Measurements from ENCODE around the gene SFT2D3. TPM values are rescaled to one million over a fixed set of nuclear protein-coding genes. Genes with fewer than 3 reads are reported as not detected.

The SFT2D3 gene
- total RNA-seq, 4 donors from 2014 or later: 3.3 to 10.5 (median 5.9) TPM

DNA sequence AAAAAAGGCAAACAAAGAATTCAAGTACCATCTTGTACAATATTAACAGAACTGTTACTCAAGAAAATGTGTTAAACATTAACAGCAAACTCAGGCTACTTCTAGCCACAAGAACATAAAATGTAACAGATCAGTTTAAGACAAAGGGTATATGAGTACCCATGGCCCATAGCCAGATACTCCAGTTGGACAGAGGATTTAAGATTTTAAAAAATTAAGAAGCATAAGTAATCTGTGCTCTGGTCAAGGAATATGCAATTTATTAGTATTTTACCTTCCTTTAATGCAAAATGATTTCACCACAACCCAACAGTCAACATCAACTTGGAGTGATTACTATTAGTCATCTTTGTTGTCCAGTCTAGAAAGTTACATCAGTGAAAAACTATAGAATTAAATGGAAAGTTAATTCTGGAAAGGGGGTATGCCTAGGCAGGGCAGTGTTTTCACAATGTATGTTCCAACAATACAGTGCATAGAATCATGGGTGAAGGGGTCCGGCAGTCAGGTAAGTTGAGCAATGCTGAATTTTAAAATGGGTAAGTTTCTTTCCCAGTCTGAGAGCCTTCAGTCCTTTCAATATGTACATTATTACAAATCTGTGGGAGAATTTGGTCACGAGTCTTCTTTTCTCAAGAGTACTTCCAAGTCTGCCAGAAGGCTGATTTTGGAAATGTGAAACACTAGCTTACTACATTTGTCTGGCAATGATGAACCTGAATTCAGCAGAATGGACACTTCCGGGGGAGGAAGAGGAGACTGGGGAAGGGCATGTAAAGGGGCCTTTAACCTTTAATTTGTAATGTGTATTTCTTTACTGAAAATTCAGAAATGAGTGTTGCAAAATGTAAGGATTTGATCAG lies 34.5 kb downstream of the SFT2D3 start:
- no peaks in the 10 kb centered on the region for H3K27me3 ChIP-seq
- peaks cover 0 to 5% (median 0%) of the 10 kb centered on the region in 3 donors for H3K4me1 ChIP-seq
- H3K9me3 ChIP-seq: no peaks in the 10 kb centered on the region
- no peak for TF ChIP-seq POLR2A (IDR thresholded peaks at IDR 0.05)
- TF ChIP-seq, protein P1, sequence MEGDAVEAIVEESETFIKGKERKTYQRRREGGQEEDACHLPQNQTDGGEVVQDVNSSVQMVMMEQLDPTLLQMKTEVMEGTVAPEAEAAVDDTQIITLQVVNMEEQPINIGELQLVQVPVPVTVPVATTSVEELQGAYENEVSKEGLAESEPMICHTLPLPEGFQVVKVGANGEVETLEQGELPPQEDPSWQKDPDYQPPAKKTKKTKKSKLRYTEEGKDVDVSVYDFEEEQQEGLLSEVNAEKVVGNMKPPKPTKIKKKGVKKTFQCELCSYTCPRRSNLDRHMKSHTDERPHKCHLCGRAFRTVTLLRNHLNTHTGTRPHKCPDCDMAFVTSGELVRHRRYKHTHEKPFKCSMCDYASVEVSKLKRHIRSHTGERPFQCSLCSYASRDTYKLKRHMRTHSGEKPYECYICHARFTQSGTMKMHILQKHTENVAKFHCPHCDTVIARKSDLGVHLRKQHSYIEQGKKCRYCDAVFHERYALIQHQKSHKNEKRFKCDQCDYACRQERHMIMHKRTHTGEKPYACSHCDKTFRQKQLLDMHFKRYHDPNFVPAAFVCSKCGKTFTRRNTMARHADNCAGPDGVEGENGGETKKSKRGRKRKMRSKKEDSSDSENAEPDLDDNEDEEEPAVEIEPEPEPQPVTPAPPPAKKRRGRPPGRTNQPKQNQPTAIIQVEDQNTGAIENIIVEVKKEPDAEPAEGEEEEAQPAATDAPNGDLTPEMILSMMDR (IDR thresholded peaks at IDR 0.05): no peak
- no peak overlapping the region for H3K4me3 ChIP-seq
- no peak overlapping the region for H3K27ac ChIP-seq
- peaks cover 0 to 23% (median 0%) of the 10 kb centered on the region in 3 donors for H3K36me3 ChIP-seq
- 86 to 92% methylated on average over 3 of the region's 3 CpGs for WGBS, 2 donors
- DNase-seq: no peak
- intact Hi-C loops (cut with DNase I): no loop called here

DNA sequence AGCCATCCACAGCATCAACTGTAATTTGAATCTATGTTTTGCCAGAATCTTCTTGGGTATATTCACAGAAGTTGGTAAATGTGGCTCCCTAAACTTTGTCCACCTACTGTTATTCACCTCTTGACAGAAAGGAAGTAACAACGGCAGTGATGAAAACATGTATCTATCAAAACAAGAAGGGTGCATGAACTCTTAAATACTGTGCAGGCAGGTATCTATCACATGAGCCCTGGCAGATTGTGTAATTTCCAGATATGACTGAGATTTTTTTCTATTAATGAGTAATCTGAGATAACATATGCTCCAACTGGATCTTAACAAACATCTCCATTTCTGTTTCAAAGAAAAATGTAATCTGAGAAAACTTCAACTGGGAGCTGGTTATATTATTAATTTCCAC lies 36.6 kb downstream of the SFT2D3 start:
- 61 to 63% methylated on average over 1 of the region's 1 CpG for WGBS, 2 donors
- Histone ChIP-seq H3K9me3 (no peaks in the 10 kb centered on the region), H3K27me3 (no peaks in the 10 kb centered on the region), H3K4me1 (peaks cover 0 to 5% (median 0%) of the 10 kb centered on the region in 3 donors), H3K27ac (no peak overlapping the region), H3K4me3 (no peak overlapping the region), H3K36me3 (peaks cover 0 to 24% (median 0%) of the 10 kb centered on the region in 3 donors)
- intact Hi-C loops (cut with DNase I): no loop called here
- DNase-seq: no peak
- TF ChIP-seq POLR2A (IDR thresholded peaks at IDR 0.05): no peak
- TF ChIP-seq, protein P1 (IDR thresholded peaks at IDR 0.05): no peak

DNA sequence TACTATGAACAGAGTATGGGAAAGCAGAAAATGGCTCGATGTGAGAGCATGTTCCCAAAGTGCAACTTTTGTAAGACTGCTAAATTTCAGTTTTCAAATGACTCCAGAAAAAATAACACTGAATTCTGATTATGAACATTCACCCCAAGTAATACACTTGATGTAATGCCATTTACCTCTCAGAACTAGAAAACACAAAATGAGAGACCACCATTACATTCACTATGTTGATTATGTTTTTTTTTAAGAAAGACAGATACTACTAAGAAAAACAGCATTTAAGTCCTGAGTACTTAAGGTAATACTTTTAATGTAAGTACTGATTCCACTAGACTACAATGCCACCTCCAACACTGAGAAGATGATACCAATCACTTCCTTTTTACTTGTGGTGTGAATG lies 38.5 kb downstream of the SFT2D3 start:
- 80 to 85% methylated on average over 1 of the region's 1 CpG for WGBS, 2 donors
- Histone ChIP-seq H3K27me3 (no peaks in the 10 kb centered on the region), H3K4me3 (no peak overlapping the region), H3K4me1 (no peaks in the 10 kb centered on the region), H3K36me3 (peaks cover 0 to 36% (median 0%) of the 10 kb centered on the region in 3 donors), H3K27ac (no peak overlapping the region), H3K9me3 (no peaks in the 10 kb centered on the region)
- no peak for DNase-seq
- TF ChIP-seq POLR2A (IDR thresholded peaks at IDR 0.05): no peak
- TF ChIP-seq, protein P1 (IDR thresholded peaks at IDR 0.05): no peak
- intact Hi-C loops (cut with DNase I): no loop called here

DNA sequence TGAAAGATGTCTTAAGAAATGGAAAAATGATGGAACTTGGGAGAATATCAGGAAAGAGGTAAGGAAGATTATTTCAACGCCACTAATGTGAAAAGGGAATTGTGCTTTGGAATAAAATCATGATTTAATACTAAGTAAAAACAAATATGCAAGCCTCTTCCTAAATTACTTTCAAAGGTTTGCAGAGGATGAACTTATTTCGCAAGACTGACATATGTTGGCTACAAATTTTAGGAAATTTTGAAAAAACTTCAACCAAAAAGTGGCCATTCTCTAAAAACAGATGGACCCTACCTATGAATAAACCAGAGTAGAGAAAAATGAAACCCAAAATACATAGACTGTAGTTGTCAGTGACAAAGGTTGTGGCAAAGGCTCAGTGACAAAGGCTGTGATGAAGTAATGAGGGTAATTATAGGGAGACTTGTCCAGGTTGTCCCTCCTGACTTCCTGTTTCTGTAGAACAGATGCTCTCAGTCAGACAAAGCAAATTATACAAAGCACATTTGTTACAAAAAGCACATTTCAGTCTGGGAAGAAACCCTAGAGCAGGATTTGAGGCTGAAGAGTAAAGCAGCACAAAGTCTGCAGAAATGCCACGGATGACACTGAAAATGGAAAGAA lies 39.5 kb downstream of the SFT2D3 start:
- no peak for DNase-seq
- Histone ChIP-seq H3K27me3 (no peaks in the 10 kb centered on the region), H3K27ac (no peak overlapping the region), H3K4me3 (no peak overlapping the region), H3K4me1 (no peaks in the 10 kb centered on the region), H3K9me3 (no peaks in the 10 kb centered on the region), H3K36me3 (peaks cover 0 to 45% (median 0%) of the 10 kb centered on the region in 3 donors)
- 85 to 99% methylated on average over 3 of the region's 3 CpGs for WGBS, 2 donors
- intact Hi-C loops (cut with DNase I): no loop called here
- TF ChIP-seq, protein P1 (IDR thresholded peaks at IDR 0.05): no peak
- TF ChIP-seq POLR2A (IDR thresholded peaks at IDR 0.05): no peak

DNA sequence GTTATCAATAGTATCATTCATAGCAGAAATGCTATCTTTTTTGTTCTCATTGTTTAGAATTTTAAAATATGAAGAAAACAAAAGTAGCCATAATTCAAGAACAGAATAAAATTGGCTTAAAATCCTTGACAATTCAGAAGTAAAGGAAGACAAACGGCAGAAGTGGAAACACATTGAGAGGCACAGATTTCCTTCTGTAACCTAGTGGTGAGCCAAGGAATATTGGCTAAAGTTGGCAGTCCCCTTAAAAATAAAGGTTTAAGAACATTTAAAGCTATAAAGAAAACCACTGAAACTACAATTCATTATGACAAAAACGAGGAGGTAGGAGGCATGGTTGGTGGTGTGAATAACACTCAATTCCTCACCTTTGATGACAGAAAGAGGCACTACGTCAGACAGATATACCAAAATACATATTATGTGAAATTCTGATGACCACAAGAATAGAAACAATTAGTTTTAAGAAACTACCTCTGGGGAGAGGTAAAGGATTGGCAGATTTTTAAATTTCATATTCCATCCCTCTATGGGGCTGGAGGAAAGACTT lies 42.3 kb downstream of the SFT2D3 start:
- no peak for DNase-seq
- TF ChIP-seq POLR2A (IDR thresholded peaks at IDR 0.05): no peak
- TF ChIP-seq, protein P1 (IDR thresholded peaks at IDR 0.05): peak in 2 of 6 experiments; percentile 9
- 74 to 76% methylated on average over 3 of the region's 3 CpGs for WGBS, 2 donors
- Histone ChIP-seq H3K4me1 (no peaks in the 10 kb centered on the region), H3K9me3 (no peaks in the 10 kb centered on the region), H3K36me3 (peaks cover 0 to 47% (median 0%) of the 10 kb centered on the region in 3 donors), H3K27me3 (no peaks in the 10 kb centered on the region), H3K27ac (no peak overlapping the region), H3K4me3 (no peak overlapping the region)
- intact Hi-C loops (cut with DNase I): no loop called here

All from esophagus squamous epithelium (tissue), 5 donors.